Measurements from ENCODE around the gene EMC10. TPM values are rescaled to one million over a fixed set of nuclear protein-coding genes. Genes with fewer than 3 reads are reported as not detected.

EMC10 gene
- total and polyA plus RNA-seq, 2 donors (not counting 3 experiments of a cell fraction or from before 2014, with no cell fraction given) = 106 to 111 TPM

DNA sequence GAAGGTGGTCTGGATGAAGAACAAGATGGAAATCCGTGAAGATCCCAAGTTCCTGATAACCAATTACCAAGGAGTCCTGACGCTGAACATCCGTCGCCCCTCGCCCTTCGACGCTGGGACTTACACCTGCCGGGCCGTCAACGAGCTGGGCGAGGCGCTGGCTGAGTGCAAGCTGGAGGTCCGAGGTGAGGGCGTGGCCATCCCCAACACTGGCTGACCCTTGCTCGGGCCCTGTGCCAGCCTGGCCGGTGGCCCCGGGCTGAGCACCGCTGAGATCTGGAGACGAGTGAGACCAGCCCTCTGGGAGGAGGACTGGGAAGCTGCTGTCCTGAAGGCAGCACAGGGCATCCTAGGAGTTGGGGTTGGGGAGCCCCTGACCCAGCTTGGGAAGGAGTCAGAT is 12.0 kb upstream of the EMC10 start:
- Histone ChIP-seq H2AFZ (ENCODE audit: low read depth, low read length) (no peak overlapping the region), H3K4me3 (replicated peaks in 1 of 3; ENCODE audit: insufficient read depth in 1 of 3, low read depth in 1 of 3, low read length in 3 of 3) (no peak overlapping the region), H3K9me1 (replicated peaks; ENCODE audit: control insufficient read depth, extremely low read depth, insufficient read depth, low read length) (no peaks in the 10 kb centered on the region), H3K9ac (replicated peaks; ENCODE audit: extremely low read depth, insufficient read depth, low read length) (no peak overlapping the region), H3K79me2 (ENCODE audit: control insufficient read depth, insufficient read depth, low read length) (no peaks in the 10 kb centered on the region), H3K36me3 (ENCODE audit: control insufficient read depth in 2 of 2, extremely low read depth in 1 of 2, insufficient read depth in 2 of 2, low read length in 2 of 2) (no peaks in the 10 kb centered on the region), H3K4me2 (ENCODE audit: insufficient read depth, low read length) (no peak overlapping the region), H3K27me3 (ENCODE audit: control insufficient read depth in 2 of 2, insufficient read depth in 2 of 2, low read length in 2 of 2) (no peaks in the 10 kb centered on the region), H3K4me1 (ENCODE audit: control insufficient read depth, extremely low read depth, insufficient read depth, low read length) (no peaks in the 10 kb centered on the region), H3K27ac (ENCODE audit: insufficient read depth, low read depth, low read length) (no peak overlapping the region), H3K9me3 (replicated peaks; ENCODE audit: control insufficient read depth, insufficient read depth, low read length) (no peaks in the 10 kb centered on the region), H4K20me1 (replicated peaks; ENCODE audit: control insufficient read depth, extremely low read depth, insufficient read depth, low read length) (no peaks in the 10 kb centered on the region)
- intact Hi-C loops (cut with micrococcal nuclease) (no loop called here), dilution Hi-C loops (cut with MboI; ENCODE audit: extremely low pct_ligation_motif_present, low sequenced_read_pairs) (no loop called here)
- DNase-seq (ENCODE audit: low read depth, low spot score) (no peak), FAIRE-seq (no peak)
- ChIA-PET CTCF (interaction anchor here (2.8 to 7.4 kb wide), 2 partner anchors 96 to 107 kb away, joined by 17 to 144 read pairs; no protein-coding TSS in a partner anchor), POLR2A (no interaction called here)
- BruUV-seq (replicated peaks) = no TSS peak
- no peak for TF ChIP-seq POLR2AphosphoS5 (IDR thresholded peaks at IDR 0.05; ENCODE audit: insufficient read depth, low read depth, low read length)
- no peak for TF ChIP-seq POLR2A (IDR thresholded peaks at IDR 0.05; ENCODE audit: low read depth, low read length)
- TF ChIP-seq, protein P1, sequence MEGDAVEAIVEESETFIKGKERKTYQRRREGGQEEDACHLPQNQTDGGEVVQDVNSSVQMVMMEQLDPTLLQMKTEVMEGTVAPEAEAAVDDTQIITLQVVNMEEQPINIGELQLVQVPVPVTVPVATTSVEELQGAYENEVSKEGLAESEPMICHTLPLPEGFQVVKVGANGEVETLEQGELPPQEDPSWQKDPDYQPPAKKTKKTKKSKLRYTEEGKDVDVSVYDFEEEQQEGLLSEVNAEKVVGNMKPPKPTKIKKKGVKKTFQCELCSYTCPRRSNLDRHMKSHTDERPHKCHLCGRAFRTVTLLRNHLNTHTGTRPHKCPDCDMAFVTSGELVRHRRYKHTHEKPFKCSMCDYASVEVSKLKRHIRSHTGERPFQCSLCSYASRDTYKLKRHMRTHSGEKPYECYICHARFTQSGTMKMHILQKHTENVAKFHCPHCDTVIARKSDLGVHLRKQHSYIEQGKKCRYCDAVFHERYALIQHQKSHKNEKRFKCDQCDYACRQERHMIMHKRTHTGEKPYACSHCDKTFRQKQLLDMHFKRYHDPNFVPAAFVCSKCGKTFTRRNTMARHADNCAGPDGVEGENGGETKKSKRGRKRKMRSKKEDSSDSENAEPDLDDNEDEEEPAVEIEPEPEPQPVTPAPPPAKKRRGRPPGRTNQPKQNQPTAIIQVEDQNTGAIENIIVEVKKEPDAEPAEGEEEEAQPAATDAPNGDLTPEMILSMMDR (IDR thresholded peaks at IDR 0.05; ENCODE audit: extremely low read depth in 1 of 2, insufficient read depth in 1 of 2, low read depth in 1 of 2, low read length in 2 of 2) = no peak
- TF ChIP-seq FOS (IDR thresholded peaks at IDR 0.05; ENCODE audit: borderline replicate concordance, insufficient read depth, low read length) = no peak
- no peak for TF ChIP-seq GATA2 (IDR thresholded peaks at IDR 0.05; ENCODE audit: insufficient read depth, insufficient read length, low read depth, low read length)
- TF ChIP-seq MYC (IDR thresholded peaks at IDR 0.05; ENCODE audit: low read depth, low read length) = no peak

GRCh38 chr19:50465000-50465399 is 11.3 kb upstream of the EMC10 start:
- Histone ChIP-seq H3K9me3 (replicated peaks; ENCODE audit: control insufficient read depth, insufficient read depth, low read length) (no peaks in the 10 kb centered on the region), H3K27me3 (ENCODE audit: control insufficient read depth in 2 of 2, insufficient read depth in 2 of 2, low read length in 2 of 2) (no peaks in the 10 kb centered on the region), H3K4me1 (ENCODE audit: control insufficient read depth, extremely low read depth, insufficient read depth, low read length) (no peaks in the 10 kb centered on the region), H3K4me3 (replicated peaks in 1 of 3; ENCODE audit: insufficient read depth in 1 of 3, low read depth in 1 of 3, low read length in 3 of 3) (no peak overlapping the region), H3K9me1 (replicated peaks; ENCODE audit: control insufficient read depth, extremely low read depth, insufficient read depth, low read length) (no peaks in the 10 kb centered on the region), H2AFZ (ENCODE audit: low read depth, low read length) (no peak overlapping the region), H3K4me2 (ENCODE audit: insufficient read depth, low read length) (no peak overlapping the region), H3K9ac (replicated peaks; ENCODE audit: extremely low read depth, insufficient read depth, low read length) (no peak overlapping the region), H3K27ac (ENCODE audit: insufficient read depth, low read depth, low read length) (no peak overlapping the region), H4K20me1 (replicated peaks; ENCODE audit: control insufficient read depth, extremely low read depth, insufficient read depth, low read length) (no peaks in the 10 kb centered on the region), H3K79me2 (ENCODE audit: control insufficient read depth, insufficient read depth, low read length) (no peaks in the 10 kb centered on the region), H3K36me3 (ENCODE audit: control insufficient read depth in 2 of 2, extremely low read depth in 1 of 2, insufficient read depth in 2 of 2, low read length in 2 of 2) (no peaks in the 10 kb centered on the region)
- FAIRE-seq (no peak), DNase-seq (ENCODE audit: low read depth, low spot score) (no peak)
- intact Hi-C loops (cut with micrococcal nuclease) = no loop called here
- TF ChIP-seq, protein P1 (IDR thresholded peaks at IDR 0.05; ENCODE audit: extremely low read depth in 1 of 2, insufficient read depth in 1 of 2, low read depth in 1 of 2, low read length in 2 of 2) = no peak
- no peak for TF ChIP-seq POLR2AphosphoS5 (IDR thresholded peaks at IDR 0.05; ENCODE audit: insufficient read depth, low read depth, low read length)
- no peak for TF ChIP-seq GATA2 (IDR thresholded peaks at IDR 0.05; ENCODE audit: insufficient read depth, insufficient read length, low read depth, low read length)
- TF ChIP-seq JUN (IDR thresholded peaks at IDR 0.05; ENCODE audit: borderline replicate concordance, insufficient read depth, insufficient read length, low read depth) = no peak
- TF ChIP-seq POLR2A (IDR thresholded peaks at IDR 0.05; ENCODE audit: low read depth, low read length) = no peak
- TF ChIP-seq FOS (IDR thresholded peaks at IDR 0.05; ENCODE audit: borderline replicate concordance, insufficient read depth, low read length) = no peak
- TF ChIP-seq MYC (IDR thresholded peaks at IDR 0.05; ENCODE audit: low read depth, low read length) = no peak
- TF ChIP-seq MAX (IDR thresholded peaks at IDR 0.05; ENCODE audit: insufficient read depth, insufficient read length) = no peak
- no peak for TF ChIP-seq EZH2 (IDR thresholded peaks at IDR 0.05; ENCODE audit: borderline replicate concordance, low read depth, low read length, severe bottlenecking)
- CTCF ChIA-PET = interaction anchor here (2.8 to 7.4 kb wide), 2 partner anchors 96 to 108 kb away, joined by 17 to 144 read pairs; no protein-coding TSS in a partner anchor
- BruUV-seq (replicated peaks) = no TSS peak
- POLR2A ChIA-PET = no interaction called here
- dilution Hi-C loops (cut with MboI; ENCODE audit: extremely low pct_ligation_motif_present, low sequenced_read_pairs) = no loop called here
